ENCODE measurements around the gene KCNK2. TPM values are rescaled to one million over a fixed set of nuclear protein-coding genes. Genes with fewer than 3 reads are reported as not detected.

Gene KCNK2
- total RNA-seq, 1 donor from 2014 or later = 4.8 TPM

- H3K4me3 Mint-ChIP-seq = no peak overlapping the region
- H3K27ac Mint-ChIP-seq (ENCODE audit: unreplicated experiment) = no peak overlapping the region
- peaks cover 13% of the 10 kb centered on the region for H3K9me3 Mint-ChIP-seq
- H3K36me3 Mint-ChIP-seq (ENCODE audit: low read depth) = peaks cover 23% of the 10 kb centered on the region
- TF ChIP-seq CTCF (conservative IDR thresholded peaks at IDR 0.05) = no peak
- H3K4me1 Mint-ChIP-seq = no peaks in the 10 kb centered on the region
- H3K27me3 Mint-ChIP-seq (ENCODE audit: low read depth) = no peaks in the 10 kb centered on the region
- no peak for DNase-seq (ENCODE audit: low read depth, low spot score)
Measured at GRCh38 chr1:215181518-215181917, 99.0 kb downstream of the KCNK2 start.

DNA sequence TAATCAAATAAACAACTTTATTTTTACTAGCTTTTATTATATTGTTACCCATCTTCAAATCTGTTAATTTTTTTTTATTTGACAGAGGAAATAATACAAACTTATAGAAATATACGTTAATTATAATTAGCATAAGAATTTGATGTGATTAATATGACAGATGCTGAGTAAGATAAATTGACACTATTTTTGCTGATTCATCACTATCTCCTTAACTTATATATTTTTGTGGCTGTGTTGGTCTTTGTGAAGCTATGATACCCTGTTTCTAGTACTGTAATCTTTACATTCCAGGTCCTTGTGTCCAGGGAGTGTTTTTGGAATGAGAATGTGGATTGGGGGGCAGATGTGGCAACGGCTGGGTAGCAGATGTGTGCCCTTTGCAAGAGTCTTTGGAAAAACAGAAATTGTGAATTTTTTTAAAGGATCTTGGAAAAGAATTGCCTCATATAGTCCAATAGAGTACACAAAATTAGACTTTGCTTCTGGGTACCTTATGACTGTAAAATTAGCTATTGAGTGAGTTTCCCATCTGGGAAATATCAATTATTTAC lies 102.6 kb downstream of the KCNK2 start:
- Mint-ChIP-seq H3K4me3 (no peak overlapping the region), H3K9me3 (peaks cover 8% of the 10 kb centered on the region), H3K36me3 (ENCODE audit: low read depth) (peaks cover 12% of the 10 kb centered on the region), H3K27ac (ENCODE audit: unreplicated experiment) (no peak overlapping the region), H3K27me3 (ENCODE audit: low read depth) (no peaks in the 10 kb centered on the region), H3K4me1 (no peaks in the 10 kb centered on the region)
- no peak for TF ChIP-seq CTCF (conservative IDR thresholded peaks at IDR 0.05)
- DNase-seq (ENCODE audit: low read depth, low spot score) = no peak

DNA sequence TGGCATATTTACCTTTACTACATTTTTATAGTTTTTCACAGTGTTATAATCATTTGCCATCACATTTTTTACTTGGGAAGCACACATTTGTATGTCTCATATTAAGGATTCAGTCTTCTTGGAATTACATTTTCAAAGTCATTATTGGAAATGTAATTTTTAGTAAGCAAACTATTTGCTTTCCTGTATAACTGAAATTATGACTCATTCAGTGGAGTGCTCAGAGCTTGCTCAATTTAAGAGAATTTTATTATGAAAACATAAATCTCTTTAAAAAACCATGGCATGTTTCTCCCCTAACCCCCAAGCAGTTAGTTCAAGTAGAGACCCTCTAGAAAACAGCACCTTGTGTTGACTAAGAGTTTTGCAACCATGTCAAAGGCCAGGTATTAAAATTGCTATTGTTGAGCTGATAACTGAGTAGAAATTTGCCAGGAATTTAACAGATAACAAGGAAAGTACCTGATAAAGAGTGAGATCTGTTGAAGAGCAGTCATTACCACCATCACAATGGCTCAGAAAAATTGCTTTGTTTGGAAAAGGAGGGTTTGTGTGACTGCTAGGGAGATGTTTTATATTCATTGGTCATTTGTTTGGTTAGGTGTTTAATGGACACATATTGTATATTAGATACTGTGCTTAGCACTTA lies 105.9 kb downstream of the KCNK2 start:
- H3K4me3 Mint-ChIP-seq = no peak overlapping the region
- H3K27me3 Mint-ChIP-seq (ENCODE audit: low read depth) = no peaks in the 10 kb centered on the region
- H3K4me1 Mint-ChIP-seq = no peaks in the 10 kb centered on the region
- no peak for TF ChIP-seq CTCF (conservative IDR thresholded peaks at IDR 0.05)
- peaks cover under 1% of the 10 kb centered on the region for H3K36me3 Mint-ChIP-seq (ENCODE audit: low read depth)
- no peak overlapping the region for H3K27ac Mint-ChIP-seq (ENCODE audit: unreplicated experiment)
- H3K9me3 Mint-ChIP-seq = no peaks in the 10 kb centered on the region
- no peak for DNase-seq (ENCODE audit: low read depth, low spot score)

DNA sequence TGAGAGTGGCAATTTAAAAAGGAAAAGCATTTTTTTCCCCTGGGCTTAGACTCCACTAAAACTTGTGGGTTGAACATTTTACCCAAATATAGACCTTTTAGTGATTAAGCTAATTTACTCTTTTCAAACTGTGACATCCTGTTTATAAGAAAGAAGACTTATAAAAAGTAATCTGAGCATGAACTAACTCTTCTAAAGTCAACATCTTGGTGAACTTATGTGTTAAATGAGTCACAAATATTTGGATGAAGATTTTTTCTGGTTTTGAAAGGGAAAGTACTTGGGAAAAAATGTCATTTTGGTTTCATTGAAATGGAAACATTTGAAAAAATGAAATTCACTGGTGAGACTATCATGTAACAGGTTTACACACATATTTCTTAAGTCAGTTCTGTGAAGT lies 109.8 kb downstream of the KCNK2 start:
- no peak overlapping the region for H3K27ac Mint-ChIP-seq (ENCODE audit: unreplicated experiment)
- H3K9me3 Mint-ChIP-seq = no peaks in the 10 kb centered on the region
- H3K36me3 Mint-ChIP-seq (ENCODE audit: low read depth) = no peaks in the 10 kb centered on the region
- DNase-seq (ENCODE audit: low read depth, low spot score) = no peak
- no peak for TF ChIP-seq CTCF (conservative IDR thresholded peaks at IDR 0.05)
- no peak overlapping the region for H3K4me3 Mint-ChIP-seq
- no peaks in the 10 kb centered on the region for H3K4me1 Mint-ChIP-seq
- H3K27me3 Mint-ChIP-seq (ENCODE audit: low read depth) = no peaks in the 10 kb centered on the region

GRCh38 chr1:215198021-215198420 lies 115.5 kb downstream of the KCNK2 start:
- Mint-ChIP-seq H3K27me3 (ENCODE audit: low read depth) (no peaks in the 10 kb centered on the region), H3K36me3 (ENCODE audit: low read depth) (no peaks in the 10 kb centered on the region), H3K27ac (ENCODE audit: unreplicated experiment) (no peak overlapping the region), H3K4me1 (peaks cover 21% of the 10 kb centered on the region), H3K4me3 (no peak overlapping the region), H3K9me3 (no peaks in the 10 kb centered on the region)
- no peak for TF ChIP-seq CTCF (conservative IDR thresholded peaks at IDR 0.05)
- no peak for DNase-seq (ENCODE audit: low read depth, low spot score)

Data from neural crest cell (in vitro differentiated cells).